ENCODE measurements around the gene RBM26.

DNA sequence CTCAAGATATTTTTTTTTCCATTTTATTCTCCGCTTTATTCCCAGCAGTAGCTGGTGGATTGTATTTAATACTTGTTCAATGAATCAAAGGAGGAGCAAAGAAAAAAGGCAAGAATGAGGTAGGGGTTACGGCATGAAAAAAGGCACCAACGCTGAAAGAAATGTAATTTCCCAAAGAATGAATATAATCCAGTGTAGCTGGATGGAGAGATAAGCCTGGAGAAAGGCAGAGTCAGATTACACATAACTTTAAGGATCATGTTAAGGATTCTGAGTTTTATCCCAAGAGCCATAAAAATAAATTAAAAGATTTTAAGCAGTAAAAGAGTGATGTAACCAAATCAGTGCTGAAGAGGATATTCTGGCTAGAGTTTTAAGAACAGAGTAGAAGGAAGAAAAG, 67.7 kb downstream of the RBM26 start:
- no peak for TF ChIP-seq POLR2A (IDR thresholded peaks at IDR 0.05)
- TF ChIP-seq, protein P1, sequence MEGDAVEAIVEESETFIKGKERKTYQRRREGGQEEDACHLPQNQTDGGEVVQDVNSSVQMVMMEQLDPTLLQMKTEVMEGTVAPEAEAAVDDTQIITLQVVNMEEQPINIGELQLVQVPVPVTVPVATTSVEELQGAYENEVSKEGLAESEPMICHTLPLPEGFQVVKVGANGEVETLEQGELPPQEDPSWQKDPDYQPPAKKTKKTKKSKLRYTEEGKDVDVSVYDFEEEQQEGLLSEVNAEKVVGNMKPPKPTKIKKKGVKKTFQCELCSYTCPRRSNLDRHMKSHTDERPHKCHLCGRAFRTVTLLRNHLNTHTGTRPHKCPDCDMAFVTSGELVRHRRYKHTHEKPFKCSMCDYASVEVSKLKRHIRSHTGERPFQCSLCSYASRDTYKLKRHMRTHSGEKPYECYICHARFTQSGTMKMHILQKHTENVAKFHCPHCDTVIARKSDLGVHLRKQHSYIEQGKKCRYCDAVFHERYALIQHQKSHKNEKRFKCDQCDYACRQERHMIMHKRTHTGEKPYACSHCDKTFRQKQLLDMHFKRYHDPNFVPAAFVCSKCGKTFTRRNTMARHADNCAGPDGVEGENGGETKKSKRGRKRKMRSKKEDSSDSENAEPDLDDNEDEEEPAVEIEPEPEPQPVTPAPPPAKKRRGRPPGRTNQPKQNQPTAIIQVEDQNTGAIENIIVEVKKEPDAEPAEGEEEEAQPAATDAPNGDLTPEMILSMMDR (IDR thresholded peaks at IDR 0.05) = no peak

Measured in Peyer's patch (tissue), 4 donors.